HG02852 (cell line): ENCODE measurements around the gene ITGA1.

ENCODE experiments used
- ATAC-seq: cut with Tn5 transposase; IDR thresholded peaks from one replicate; pipeline ENCODE4 v1.9.1; 2021; ENCODE audit warnings: mild to moderate bottlenecking, moderate library complexity; ENCODE audit not compliant: unreplicated experiment

Gene ITGA1

DNA sequence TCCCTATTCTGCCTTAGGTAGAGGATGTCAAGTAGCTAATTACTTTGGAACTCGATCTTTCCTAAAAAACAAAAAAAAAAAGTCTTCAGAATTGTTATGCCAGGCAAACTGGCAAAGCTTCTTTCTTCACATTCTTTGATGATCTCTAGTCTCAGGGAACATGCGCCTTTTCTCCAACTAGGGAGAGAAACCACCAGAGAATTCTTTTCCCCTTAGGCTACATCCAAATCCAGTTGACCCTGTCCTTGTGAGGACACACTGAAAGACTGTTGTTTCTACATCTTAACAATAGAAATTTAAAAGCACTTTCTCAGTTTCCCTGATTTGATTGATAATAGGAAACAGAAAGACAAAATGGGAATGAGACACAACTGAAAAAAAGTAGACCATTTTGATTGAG lies 106.7 kb downstream of the ITGA1 start:
- no peak for ATAC-seq

DNA sequence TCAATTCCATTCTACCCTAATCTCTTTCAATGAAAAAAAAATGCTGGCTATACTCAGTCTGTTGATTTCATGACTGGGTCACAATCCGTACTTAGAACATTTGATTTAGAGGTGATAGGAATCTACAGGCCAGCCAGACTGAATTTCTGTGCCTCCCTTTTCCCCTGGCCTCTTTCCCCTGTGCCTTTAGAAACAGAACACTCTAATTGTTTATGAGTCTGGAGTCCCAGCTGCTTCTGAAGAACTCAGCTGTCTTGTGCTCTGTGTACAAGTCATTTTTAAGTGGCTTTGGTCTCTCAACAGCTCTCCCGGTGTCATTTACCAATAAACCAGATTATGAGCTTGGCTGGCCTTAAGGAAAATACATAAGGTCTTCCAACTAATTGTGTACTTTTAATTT lies 107.4 kb downstream of the ITGA1 start:
- no peak for ATAC-seq

DNA sequence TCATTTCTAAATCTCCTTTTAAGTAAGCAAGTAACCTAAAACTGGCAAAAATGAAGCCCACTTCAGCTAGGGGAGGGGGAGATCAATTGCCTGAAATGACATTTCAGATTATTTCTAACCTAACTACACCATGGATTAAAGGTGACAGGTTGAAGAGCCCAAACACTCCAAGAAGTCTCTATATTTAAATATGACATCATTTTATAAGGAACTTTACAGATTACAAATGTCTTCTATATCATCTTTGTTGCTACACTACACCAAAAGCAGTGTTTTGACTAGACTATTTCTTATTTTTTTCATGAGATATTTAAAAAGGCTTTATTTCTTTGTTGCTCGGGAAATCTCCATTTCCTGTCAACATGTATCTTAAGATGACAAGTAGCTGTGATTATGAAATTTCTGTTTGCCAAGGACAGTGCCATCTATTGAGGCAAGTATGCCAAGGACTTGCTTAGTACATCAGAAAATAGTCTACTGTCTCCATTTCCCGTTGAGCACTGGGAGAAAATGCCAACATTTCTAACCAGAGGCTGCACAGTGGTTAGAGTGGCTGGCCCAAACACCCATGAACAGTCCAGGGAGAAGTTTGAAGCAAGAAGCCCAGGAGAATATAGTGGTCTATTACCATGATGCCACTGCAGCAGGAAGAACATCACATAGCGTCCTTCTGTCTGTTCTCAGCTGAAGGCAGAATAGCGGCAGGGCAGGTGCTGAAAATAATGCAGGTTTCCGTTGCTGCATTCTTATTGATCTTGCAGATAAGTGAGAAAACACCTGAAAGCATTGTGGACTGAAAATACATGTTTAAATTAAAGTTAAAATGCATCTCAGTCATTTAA lies 108.1 kb downstream of the ITGA1 start:
- no peak for ATAC-seq

DNA sequence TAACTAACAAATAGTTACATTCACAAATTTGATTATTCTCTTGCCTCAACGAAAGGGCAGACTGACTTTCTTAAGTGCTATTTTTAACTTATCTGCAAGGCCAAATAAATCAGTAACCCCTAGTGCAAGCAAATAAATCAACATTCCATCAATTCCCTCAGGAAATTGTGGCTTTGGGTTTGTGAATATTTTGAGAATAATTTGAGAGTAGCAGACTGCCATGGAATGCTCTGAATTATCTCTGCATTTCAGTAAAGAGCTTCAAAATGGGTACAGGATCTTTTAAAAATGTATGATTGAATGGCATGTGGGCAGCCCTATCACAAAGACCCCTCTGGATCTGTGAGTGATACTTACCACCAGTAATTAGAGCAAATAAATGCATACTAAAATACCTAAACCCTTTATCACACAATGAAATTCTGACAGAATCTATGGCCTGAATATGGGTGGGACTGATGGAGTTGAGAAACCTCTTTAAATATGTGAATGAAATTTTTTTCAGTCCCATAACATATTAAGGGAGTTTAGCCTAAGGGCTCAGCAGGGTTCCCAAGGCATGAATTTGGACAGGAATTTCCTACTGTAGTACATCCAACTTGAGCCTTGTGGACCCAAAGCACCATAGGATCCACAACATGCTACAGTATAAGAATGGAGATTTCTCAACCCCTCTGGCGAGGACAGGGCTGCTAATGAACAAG lies 109.0 kb downstream of the ITGA1 start:
- no peak for ATAC-seq

DNA sequence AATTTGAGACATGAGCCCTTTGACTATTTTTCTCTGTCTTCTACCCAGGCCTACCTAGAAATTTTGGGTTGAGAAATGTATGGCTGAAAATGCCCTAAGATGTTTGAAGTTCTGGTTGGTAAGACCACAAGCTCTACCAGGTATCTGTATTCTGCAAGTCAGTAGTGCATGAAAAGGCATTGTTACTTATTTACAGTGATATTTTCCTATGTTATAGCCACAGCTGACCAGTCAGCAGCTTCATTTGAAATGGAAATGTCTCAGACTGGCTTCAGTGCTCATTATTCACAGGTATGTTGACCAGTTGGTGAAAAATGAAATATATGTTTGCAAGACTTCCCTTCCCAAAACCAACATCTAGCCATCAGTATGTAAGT lies 109.5 kb downstream of the ITGA1 start:
- no peak for ATAC-seq

DNA sequence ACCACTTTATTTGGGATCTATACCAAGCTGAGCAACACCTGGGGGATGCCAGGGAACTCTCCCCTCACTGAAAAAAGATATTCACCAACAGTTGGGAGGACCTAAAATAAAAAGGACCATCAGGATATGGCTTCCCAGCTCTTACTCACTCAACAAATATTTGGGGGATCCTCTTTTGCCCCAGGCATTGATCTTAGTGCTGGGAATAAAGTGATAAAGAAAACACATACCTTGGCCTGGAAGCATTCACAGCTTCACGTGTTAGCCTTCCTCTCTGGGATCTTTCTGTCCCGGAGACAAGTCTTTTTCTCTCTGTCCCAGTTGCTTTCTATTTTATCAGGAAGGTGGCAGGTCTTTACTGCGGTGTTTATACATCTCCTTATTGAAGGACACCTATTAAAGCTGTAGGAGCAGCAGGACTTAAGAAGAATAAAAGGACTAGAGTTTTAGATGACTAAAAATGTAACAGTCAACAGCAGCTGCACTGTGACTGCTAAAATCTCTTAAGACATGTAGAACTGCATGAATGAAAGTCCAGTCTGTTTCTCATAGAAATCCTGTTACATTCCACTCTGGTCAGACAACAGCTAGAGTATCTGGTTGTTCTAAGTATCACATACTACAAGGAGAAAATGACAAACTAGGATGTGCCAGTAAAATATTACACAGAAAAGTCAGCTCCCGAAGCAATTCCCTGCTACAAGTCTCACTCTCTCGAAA lies 111.4 kb downstream of the ITGA1 start:
- ATAC-seq: no peak

DNA sequence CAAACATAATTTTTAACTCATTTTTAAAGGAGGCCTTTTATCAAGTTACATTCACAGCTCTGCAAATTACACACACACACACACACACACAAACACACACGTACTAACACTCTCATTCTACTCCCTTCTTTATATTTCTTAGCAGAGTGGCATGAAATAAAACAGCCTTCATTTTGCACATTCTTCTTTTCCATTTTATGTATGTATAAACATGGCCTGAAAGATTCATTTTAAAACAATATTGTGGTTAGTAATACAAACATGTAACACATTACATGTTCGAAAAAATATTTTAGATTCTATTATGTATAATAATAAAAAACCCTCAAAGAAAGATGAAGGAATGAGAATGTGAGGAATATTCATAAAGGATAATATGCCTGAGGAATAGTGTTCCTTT lies 115.4 kb downstream of the ITGA1 start:
- no peak for ATAC-seq

DNA sequence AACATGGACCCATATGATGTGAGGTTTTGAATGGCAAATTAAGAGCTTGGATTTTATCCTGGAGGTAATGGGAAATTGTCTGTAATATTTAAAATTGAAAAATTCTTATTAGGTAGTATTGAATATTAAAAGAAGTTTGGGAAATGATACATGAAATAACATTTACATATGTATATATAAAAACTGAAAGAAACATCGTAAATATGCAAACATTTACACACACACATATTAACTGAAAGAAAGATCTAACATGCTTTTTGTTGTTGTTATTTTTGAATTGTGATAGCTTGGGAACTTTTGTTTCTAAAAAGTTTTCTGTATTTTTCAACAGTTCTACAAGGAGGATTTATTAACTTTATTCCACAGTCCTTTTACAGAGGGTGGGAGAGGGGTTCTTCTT lies 118.6 kb downstream of the ITGA1 start:
- no peak for ATAC-seq

DNA sequence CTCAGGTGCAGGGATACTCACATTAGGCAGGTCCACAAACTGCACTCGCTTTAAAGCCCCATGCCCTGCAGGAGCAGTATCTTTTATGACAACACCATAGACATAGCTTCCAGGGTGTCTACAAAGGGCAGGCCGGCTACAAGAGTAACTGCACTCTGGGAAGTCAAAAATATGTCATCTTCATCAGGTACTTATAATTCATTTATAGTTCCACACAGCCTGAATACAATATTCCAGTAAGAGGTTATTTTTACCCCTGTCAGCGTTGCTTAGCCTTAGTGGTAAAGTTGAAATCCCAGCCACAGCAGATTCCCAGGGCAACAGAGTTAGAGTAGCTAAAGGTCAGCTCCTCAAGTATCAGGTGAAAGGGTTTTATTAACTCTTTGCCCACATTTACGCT lies 119.1 kb downstream of the ITGA1 start:
- ATAC-seq: no peak

DNA sequence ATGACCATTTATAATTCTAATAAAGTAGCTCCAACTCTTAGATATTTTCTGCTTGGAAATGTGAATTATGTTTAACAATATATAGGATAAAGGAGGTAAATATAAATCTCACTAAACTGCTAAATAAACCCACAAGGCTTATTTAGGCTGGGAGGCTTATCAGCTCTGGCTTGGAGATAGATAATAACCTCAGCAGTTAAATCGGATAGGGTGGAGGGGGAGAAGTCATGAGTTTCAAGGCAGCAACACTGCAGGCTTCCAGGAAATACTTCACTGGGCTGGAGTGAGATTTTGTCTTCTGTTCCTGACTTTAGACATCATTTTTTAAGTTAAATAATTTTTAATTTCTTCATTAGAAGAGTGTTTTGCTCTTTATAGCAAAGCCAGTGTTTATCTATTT lies 121.5 kb downstream of the ITGA1 start:
- no peak for ATAC-seq

DNA sequence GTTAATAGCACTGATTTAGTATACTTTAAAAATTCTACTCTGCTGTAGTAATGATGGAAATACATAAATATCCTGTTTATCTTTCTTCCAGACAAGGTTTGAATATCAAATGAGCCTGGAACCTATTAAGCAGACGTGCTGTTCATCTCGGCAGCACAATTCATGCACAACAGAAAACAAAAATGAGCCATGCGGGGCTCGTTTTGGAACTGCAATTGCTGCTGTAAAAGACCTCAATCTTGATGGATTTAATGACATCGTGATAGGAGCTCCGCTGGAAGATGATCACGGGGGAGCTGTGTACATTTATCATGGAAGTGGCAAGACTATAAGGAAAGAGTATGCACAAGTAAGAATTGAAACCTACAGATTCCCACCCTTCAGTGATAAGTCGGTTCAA lies 122.4 kb downstream of the ITGA1 start:
- no peak for ATAC-seq

DNA sequence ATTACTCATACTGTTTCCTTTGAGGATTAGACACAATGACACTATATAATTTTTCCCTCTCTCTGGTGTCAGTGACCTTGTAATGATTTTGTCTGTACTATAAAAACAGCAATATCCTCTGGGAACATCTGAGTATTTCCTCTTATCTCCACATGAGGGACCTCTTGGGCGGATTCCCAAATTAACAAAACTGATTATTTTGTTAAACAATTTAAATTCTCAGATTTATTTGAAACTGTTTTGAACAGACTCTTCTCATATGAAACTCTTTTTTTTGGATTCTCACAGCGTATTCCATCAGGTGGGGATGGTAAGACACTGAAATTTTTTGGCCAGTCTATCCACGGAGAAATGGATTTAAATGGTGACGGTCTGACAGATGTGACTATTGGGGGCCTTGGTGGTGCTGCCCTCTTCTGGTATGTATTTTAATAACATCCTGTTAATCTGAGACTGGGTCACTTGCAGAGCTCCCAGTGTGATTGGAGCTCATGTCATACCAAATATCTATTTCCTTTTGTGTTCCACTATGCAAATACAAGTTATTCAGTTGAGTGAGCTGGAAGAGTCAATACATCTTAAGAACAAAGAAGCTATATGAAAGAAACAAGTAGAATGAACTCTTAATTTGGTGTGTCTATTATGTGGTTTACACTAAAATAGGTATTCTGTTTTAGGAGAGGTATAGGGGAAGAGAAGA lies 127.6 kb downstream of the ITGA1 start:
- peak; percentile 99 for ATAC-seq

DNA sequence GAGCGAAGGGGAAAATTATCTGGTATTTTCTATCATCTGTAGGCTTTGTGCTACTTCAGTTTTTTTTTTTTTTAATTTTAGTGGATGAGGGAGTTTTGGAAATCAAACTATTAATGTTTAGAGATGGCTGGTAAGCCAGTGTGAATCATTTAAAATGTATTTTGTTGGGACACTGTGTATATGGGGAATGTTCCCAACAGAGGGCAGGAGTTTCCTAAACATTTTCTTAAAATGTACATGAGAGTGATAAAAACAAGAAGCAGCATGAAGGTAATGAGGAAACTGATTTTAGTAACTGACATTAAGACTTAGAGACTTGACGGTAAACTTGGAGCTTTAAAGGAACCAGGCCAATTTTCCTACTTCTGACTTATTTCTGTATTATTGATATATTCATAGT lies 133.2 kb downstream of the ITGA1 start:
- no peak for ATAC-seq

DNA sequence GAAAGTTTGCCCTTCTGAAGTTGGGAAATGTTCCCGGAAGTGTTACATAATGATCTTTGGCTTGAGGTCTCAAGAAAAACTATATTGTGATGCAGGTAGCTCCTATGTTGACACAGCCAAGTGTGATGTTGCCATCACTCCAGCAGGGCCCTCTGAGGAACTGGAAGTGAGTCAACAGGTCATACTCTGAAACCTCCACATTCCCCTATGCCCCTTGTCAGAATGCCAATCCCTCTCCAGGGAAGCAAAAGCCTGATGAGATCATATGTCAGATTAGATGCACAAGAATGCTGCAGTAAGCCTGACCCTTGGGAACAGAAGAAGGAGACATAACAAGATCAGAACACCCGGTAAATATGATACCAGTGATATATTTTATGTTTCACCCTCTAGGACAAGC lies 134.7 kb downstream of the ITGA1 start:
- no peak for ATAC-seq

DNA sequence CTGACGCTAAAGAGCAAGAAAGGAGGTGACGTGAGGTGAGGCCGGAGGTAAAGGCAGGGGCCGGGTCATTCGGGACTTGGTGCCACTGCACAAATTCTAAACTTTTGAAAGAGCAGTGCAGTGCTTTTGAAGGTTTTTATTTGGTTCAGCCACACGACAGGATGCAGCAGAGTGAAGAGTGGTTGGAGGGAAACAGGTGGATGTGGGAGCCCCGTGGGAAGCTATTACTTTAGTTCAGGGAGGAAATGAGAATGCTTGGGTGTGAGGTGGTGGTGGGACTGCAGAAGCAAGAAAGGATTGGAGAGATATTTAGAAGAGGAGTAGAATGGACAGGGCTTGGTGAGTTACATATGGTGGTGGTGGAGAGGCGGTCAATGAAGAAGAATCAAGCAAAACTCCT lies 136.7 kb downstream of the ITGA1 start:
- ATAC-seq: no peak

DNA sequence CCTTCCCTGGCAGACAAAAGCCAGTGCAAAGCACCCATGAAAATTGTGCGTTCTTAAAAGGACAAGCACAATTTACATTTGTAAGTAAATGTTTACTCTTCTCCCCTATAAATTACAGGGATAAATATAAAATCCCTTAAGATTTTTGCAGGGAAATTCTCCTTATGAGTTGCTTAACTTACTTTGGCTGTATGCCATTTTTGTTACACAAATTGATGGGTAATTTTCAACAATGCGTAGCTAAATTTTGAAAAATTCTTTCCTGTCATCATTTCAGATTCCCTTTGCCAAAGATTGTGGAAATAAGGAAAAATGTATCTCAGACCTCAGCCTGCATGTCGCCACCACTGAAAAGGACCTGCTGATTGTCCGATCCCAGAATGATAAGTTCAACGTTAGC lies 137.3 kb downstream of the ITGA1 start:
- no peak for ATAC-seq

DNA sequence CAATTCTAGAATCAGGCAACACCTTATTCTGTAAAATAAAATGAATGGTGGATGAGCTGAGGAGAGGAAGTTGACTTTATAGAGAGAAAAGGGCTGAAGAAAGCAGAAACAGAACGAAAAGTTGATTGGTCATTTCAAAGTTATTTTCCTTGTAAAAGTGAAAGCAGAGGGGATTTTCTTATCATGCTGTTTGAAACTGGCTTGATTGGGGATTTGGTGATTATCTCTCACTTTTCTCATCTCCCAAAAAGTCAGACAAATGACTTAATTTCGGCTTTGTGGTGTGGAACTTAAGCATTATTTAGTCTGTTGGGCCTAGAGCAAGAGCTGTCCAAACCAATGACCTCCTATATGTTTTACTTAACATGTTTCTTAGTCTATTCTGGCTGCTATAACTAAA lies 141.0 kb downstream of the ITGA1 start:
- peak; percentile 55 for ATAC-seq

DNA sequence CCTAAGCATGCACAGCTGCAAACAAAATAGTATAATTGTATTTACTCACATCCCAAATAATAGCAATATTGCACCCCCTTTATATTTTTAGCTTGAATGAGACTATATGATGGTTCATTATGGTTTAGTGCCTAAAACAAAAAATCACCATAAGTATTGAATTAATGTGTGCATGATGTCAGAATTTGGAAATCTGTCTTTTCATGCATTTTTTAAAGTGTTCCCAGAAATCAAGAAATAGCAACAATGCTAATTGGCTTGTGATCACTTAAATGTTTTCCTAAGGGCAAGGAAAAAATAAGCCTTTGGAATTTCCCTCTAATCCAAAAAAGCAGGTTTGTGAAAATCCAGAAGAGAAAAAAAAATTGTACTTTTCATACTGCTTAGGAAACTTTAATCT lies 150.5 kb downstream of the ITGA1 start:
- ATAC-seq: no peak

DNA sequence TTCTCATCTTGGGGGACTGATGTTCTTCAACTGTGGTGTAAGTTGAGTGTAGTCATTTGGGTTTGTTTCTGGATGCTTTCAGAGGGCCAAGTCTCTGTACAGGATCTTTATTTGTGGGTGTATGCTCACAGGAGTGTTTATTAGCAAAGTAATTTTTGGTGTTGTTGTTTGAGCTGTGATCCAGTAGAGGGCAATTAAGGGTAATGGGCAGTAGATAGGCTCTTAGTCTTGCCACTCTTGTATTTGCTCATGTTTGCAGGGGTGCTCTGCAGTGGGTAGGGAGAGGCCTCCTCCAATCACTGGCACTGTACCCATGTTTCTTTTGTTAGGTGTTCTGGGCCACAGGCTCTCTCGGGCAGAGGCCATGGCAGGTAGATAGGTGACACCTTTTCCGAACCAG lies 155.6 kb downstream of the ITGA1 start:
- ATAC-seq: no peak

DNA sequence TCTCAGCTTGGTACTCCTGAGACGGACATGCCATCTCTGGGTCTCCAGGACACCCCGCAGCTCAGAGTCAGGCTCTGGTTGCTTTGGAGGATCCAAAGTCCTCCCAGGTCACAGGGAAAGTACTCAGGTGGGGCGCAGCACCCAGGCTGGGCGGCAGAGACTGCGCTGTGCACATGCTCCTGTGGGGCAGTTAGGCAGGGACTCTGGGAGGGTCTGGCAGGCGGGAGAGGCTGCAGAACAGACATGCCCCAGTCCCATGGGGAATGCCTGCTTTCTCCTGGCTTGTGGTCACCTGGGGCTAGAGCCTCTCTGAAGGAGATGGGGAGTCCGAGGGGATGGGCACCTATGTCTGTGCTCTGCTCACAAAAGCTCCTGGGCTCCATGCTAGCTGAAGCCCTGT lies 156.1 kb downstream of the ITGA1 start:
- ATAC-seq: no peak

DNA sequence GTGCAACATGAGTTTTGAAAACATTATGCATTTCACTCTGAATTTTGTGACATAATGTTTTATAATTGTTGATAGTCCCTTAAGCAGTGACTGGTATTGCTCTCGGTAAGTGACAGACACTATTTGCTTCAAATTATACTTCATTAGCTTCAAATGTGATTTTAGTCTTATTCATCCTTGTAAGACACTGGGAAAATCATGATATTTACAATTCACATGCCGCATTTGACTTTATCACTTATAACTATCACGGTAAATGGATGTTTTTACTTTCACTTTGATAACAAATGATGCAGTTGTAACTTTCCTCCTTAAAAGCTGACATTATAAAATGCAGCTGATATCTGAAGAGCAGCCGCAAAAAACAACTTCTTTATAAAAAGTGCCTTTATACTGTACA lies 157.3 kb downstream of the ITGA1 start:
- ATAC-seq: no peak
